ENCODE measurements around the gene SOX9. TPM values are rescaled to one million over a fixed set of nuclear protein-coding genes. Genes with fewer than 3 reads are reported as not detected.
"Not testable (repeated sequence)": the region's sequence is repeated elsewhere in the genome, so short reads cannot be mapped to it uniquely, and the experiment has no call there.

SOX9 gene
- total and polyA plus RNA-seq, 8 donors: 6.6 to 81.5 (median 60.1) TPM

GRCh38 chr17:72135546-72136325, 14.9 kb downstream of the SOX9 start:
- no peaks in the 10 kb centered on the region for H3K36me3 ChIP-seq
- no peak overlapping the region for H3K27ac ChIP-seq
- H3K4me3 ChIP-seq: no peak overlapping the region
- intact Hi-C loops (cut with DNase I): no loop called here
- TF ChIP-seq, protein P1, sequence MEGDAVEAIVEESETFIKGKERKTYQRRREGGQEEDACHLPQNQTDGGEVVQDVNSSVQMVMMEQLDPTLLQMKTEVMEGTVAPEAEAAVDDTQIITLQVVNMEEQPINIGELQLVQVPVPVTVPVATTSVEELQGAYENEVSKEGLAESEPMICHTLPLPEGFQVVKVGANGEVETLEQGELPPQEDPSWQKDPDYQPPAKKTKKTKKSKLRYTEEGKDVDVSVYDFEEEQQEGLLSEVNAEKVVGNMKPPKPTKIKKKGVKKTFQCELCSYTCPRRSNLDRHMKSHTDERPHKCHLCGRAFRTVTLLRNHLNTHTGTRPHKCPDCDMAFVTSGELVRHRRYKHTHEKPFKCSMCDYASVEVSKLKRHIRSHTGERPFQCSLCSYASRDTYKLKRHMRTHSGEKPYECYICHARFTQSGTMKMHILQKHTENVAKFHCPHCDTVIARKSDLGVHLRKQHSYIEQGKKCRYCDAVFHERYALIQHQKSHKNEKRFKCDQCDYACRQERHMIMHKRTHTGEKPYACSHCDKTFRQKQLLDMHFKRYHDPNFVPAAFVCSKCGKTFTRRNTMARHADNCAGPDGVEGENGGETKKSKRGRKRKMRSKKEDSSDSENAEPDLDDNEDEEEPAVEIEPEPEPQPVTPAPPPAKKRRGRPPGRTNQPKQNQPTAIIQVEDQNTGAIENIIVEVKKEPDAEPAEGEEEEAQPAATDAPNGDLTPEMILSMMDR (IDR thresholded peaks at IDR 0.05): no peak
- ATAC-seq: no peak
- no peak for DNase-seq
- H3K27me3 ChIP-seq: peaks cover 0 to 11% of the 10 kb centered on the region in 2 donors
- H3K9me3 ChIP-seq: no peaks in the 10 kb centered on the region
- no peaks in the 10 kb centered on the region for H3K4me1 ChIP-seq

GRCh38 chr17:72136692-72137091, 15.9 kb downstream of the SOX9 start:
- TF ChIP-seq, protein P1 (IDR thresholded peaks at IDR 0.05): no peak
- no peaks in the 10 kb centered on the region for H3K4me1 ChIP-seq
- H3K9me3 ChIP-seq: no peaks in the 10 kb centered on the region
- H3K4me3 ChIP-seq: no peak overlapping the region
- intact Hi-C loops (cut with DNase I): no loop called here
- no peak overlapping the region for H3K27ac ChIP-seq
- DNase-seq (no peak), ATAC-seq (no peak)
- no peaks in the 10 kb centered on the region for H3K36me3 ChIP-seq
- H3K27me3 ChIP-seq: peaks cover 0 to 11% of the 10 kb centered on the region in 2 donors

- peaks cover 0 to 9% of the 10 kb centered on the region in 2 donors for H3K27me3 ChIP-seq
- intact Hi-C loops (cut with DNase I): no loop called here
- no peaks in the 10 kb centered on the region for H3K36me3 ChIP-seq
- no peaks in the 10 kb centered on the region for H3K4me1 ChIP-seq
- H3K27ac ChIP-seq: no peak overlapping the region
- DNase-seq: no peak
- H3K4me3 ChIP-seq: no peak overlapping the region
- no peaks in the 10 kb centered on the region for H3K9me3 ChIP-seq
- no peak for ATAC-seq
- TF ChIP-seq, protein P1 (IDR thresholded peaks at IDR 0.05): no peak
Measured at GRCh38 chr17:72137161-72137560, 16.3 kb downstream of the SOX9 start.

DNA sequence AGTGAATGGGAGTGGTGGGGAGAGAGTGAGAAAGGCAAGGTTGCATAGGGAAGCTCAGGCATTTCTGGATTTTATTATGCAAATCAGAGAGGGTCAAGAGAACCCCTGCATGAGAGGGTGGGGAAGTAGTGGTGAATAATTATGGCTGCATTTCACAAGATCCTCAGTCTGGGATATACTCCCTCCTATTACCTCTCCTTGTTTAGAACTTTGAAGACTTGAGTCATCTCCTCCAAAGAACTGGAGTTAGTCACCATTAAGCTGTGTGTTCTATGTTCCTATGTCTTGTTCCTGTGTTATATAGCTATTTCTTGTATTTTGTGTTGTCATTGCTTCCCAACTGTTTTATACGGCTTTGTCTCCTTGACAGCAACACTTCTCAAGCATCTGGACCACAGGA, 18.4 kb downstream of the SOX9 start:
- no peaks in the 10 kb centered on the region for H3K36me3 ChIP-seq
- intact Hi-C loops (cut with DNase I): no loop called here
- no peaks in the 10 kb centered on the region for H3K4me1 ChIP-seq
- ATAC-seq (no peak), DNase-seq (no peak)
- H3K27me3 ChIP-seq: no peaks in the 10 kb centered on the region
- no peaks in the 10 kb centered on the region for H3K9me3 ChIP-seq
- no peak overlapping the region for H3K27ac ChIP-seq
- H3K4me3 ChIP-seq: no peak overlapping the region
- TF ChIP-seq, protein P1 (IDR thresholded peaks at IDR 0.05): no peak

DNA sequence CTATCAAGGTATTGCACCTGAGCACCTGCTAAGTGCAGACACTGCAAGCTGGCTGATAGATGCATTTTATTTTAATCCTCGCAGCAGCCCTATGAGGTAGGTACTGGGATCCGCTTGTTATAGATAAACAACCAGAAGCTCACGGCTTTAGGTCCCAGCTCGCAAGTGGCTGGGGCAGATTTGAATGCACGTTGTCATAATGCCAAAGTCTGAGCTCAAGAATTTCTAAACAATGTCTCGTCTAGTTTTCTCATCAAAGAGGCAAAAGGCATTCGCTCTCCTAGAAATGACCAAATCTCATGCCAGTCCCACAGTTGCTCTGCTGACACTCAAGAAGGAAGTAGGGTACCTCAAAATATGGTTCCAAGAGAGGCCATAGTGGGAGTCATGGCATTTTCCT, 20.5 kb downstream of the SOX9 start:
- DNase-seq (no peak), ATAC-seq (no peak)
- TF ChIP-seq, protein P1 (IDR thresholded peaks at IDR 0.05): no peak
- H3K27me3 ChIP-seq: no peaks in the 10 kb centered on the region
- no peak overlapping the region for H3K4me3 ChIP-seq
- intact Hi-C loops (cut with DNase I): no loop called here
- H3K9me3 ChIP-seq: no peaks in the 10 kb centered on the region
- no peaks in the 10 kb centered on the region for H3K4me1 ChIP-seq
- H3K36me3 ChIP-seq: no peaks in the 10 kb centered on the region
- H3K27ac ChIP-seq: no peak overlapping the region

DNA sequence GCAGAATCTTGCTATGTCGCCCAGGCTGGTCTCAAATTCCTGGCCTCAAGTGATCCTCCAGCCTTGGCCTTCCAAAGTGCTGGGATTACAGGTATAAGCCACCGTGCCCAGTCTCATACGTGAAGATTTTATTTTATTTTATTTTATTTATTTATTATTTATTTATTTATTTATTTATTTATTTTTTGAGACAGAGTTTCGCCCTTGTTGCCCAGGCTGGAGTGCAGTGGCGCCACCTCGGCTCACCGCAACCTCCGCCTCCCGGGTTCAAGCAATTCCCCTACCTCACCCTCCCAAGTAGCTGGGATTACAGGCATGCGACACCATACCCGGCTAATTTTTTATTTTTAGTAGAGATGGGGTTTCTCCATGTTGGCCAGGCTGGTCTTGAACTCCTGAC, 21.3 kb downstream of the SOX9 start:
- H3K9me3 ChIP-seq; H3K4me3 ChIP-seq; intact Hi-C loops (cut with DNase I); H3K36me3 ChIP-seq; ATAC-seq; H3K27me3 ChIP-seq; H3K4me1 ChIP-seq; H3K27ac ChIP-seq; DNase-seq: not testable (repeated sequence)
